ENCODE measurements around the gene ANKMY1. TPM values are rescaled to one million over a fixed set of nuclear protein-coding genes. Genes with fewer than 3 reads are reported as not detected.

The ANKMY1 gene
- polyA plus RNA-seq, 3 donors: 2.1 to 22.9 (median 2.9) TPM

GRCh38 chr2:240444464-240444863 is 113.3 kb downstream of the ANKMY1 start:
- no peaks in the 10 kb centered on the region for H3K9me3 ChIP-seq (replicated peaks in 1 of 2; ENCODE audit: control insufficient read depth in 1 of 2, insufficient read depth in 1 of 2, low read length in 2 of 2)

GRCh38 chr2:240443891-240444301 is 113.9 kb downstream of the ANKMY1 start:
- no peak overlapping the region for H3K4me2 ChIP-seq (replicated peaks; ENCODE audit: extremely low read depth, low read length, poor library complexity, severe bottlenecking)
- H3K27me3 Mint-ChIP-seq (ENCODE audit: low read depth in 3 of 3): peaks cover 1 to 9% (median 9%) of the 10 kb centered on the region in 3 donors
- no peaks in the 10 kb centered on the region for H3K36me3 Mint-ChIP-seq
- no peaks in the 10 kb centered on the region for H4K20me1 ChIP-seq (ENCODE audit: insufficient read depth, low read length)
- H3K4me3 ChIP-seq (replicated peaks in 1 of 3; ENCODE audit: low read depth in 2 of 3, low read length in 3 of 3): no peak overlapping the region
- H3K36me3 ChIP-seq (replicated peaks in 1 of 2; ENCODE audit: control insufficient read depth in 1 of 2, insufficient read depth in 2 of 2, low read length in 2 of 2): no peaks in the 10 kb centered on the region
- H3K4me1 Mint-ChIP-seq: no peaks in the 10 kb centered on the region
- TF ChIP-seq CTCF (IDR thresholded peaks at IDR 0.05): no peak
- no peaks in the 10 kb centered on the region for H3K4me1 ChIP-seq (ENCODE audit: control insufficient read depth in 1 of 2, insufficient read depth in 2 of 2, low read length in 2 of 2)
- H3K4me3 Mint-ChIP-seq: no peak overlapping the region
- no peak overlapping the region for H2AFZ ChIP-seq (ENCODE audit: insufficient read depth, low read depth, low read length, poor library complexity, severe bottlenecking)
- H3K9me3 Mint-ChIP-seq: no peaks in the 10 kb centered on the region
- no peaks in the 10 kb centered on the region for H3K27me3 ChIP-seq (ENCODE audit: control insufficient read depth in 2 of 2, insufficient read depth in 2 of 2, low read length in 2 of 2)
- no peak overlapping the region for H3K9ac ChIP-seq (ENCODE audit: insufficient read depth, low read length, poor library complexity, severe bottlenecking)
- no peak overlapping the region for H3K27ac ChIP-seq (ENCODE audit: low read depth in 1 of 2, low read length in 2 of 2)
- no peak for DNase-seq
- intact Hi-C loops (cut with micrococcal nuclease): no loop called here
- WGBS (ENCODE audit: insufficient coverage): 95% methylated on average over 17 of the region's 17 CpGs
- H3K79me2 ChIP-seq (ENCODE audit: insufficient read depth, low read length): no peaks in the 10 kb centered on the region
- no peaks in the 10 kb centered on the region for H3K9me3 ChIP-seq (replicated peaks in 1 of 2; ENCODE audit: control insufficient read depth in 1 of 2, insufficient read depth in 1 of 2, low read length in 2 of 2)
- no peak overlapping the region for H3K27ac Mint-ChIP-seq

More at GRCh38 chr2:240444464-240444863, 113.3 kb downstream of the ANKMY1 start:
- no peak overlapping the region for H3K27ac ChIP-seq (ENCODE audit: low read depth in 1 of 2, low read length in 2 of 2)
- peaks cover 2 to 12% (median 10%) of the 10 kb centered on the region in 3 donors for H3K27me3 Mint-ChIP-seq (ENCODE audit: low read depth in 3 of 3)
- H2AFZ ChIP-seq (ENCODE audit: insufficient read depth, low read depth, low read length, poor library complexity, severe bottlenecking): no peak overlapping the region
- H3K27me3 ChIP-seq (ENCODE audit: control insufficient read depth in 2 of 2, insufficient read depth in 2 of 2, low read length in 2 of 2): peaks cover 0 to 2% of the 10 kb centered on the region in 2 donors
- no peak for DNase-seq
- no peak overlapping the region for H3K27ac Mint-ChIP-seq
- no peak for TF ChIP-seq CTCF (IDR thresholded peaks at IDR 0.05)
- H3K4me1 Mint-ChIP-seq: no peaks in the 10 kb centered on the region
- WGBS (ENCODE audit: insufficient coverage): 81% methylated on average over 16 of the region's 16 CpGs
- no peaks in the 10 kb centered on the region for H4K20me1 ChIP-seq (ENCODE audit: insufficient read depth, low read length)
- H3K4me1 ChIP-seq (ENCODE audit: control insufficient read depth in 1 of 2, insufficient read depth in 2 of 2, low read length in 2 of 2): no peaks in the 10 kb centered on the region
- H3K79me2 ChIP-seq (ENCODE audit: insufficient read depth, low read length): no peaks in the 10 kb centered on the region
- H3K9ac ChIP-seq (ENCODE audit: insufficient read depth, low read length, poor library complexity, severe bottlenecking): no peak overlapping the region
- no peaks in the 10 kb centered on the region for H3K36me3 ChIP-seq (replicated peaks in 1 of 2; ENCODE audit: control insufficient read depth in 1 of 2, insufficient read depth in 2 of 2, low read length in 2 of 2)
- H3K4me2 ChIP-seq (replicated peaks; ENCODE audit: extremely low read depth, low read length, poor library complexity, severe bottlenecking): no peak overlapping the region
- H3K9me3 Mint-ChIP-seq: no peaks in the 10 kb centered on the region
- no peaks in the 10 kb centered on the region for H3K36me3 Mint-ChIP-seq
- no peak overlapping the region for H3K4me3 ChIP-seq (replicated peaks in 1 of 3; ENCODE audit: low read depth in 2 of 3, low read length in 3 of 3)
- intact Hi-C loops (cut with micrococcal nuclease): no loop called here
- no peak overlapping the region for H3K4me3 Mint-ChIP-seq

Measured in CD14-positive monocyte (primary cell).